GM06990 (cell line): ENCODE measurements around the gene SPCS1.

Source experiments
- DNase-seq: peaks from one replicate; pipeline ENCODE4 v3.0.0-alpha.2; 2011; ENCODE audit not compliant: insufficient read length; ENCODE audit errors: extremely low read depth
- H3K27me3 ChIP-seq: replicated peaks from 2 replicates; pipeline ENCODE4 v1.6.0; 2011; ENCODE audit warnings: low read length; ENCODE audit not compliant: control insufficient read depth, insufficient read depth
- H3K36me3 ChIP-seq: 2 replicates; pipeline ENCODE4 v1.5.1; 2011; ENCODE audit warnings: low read length; ENCODE audit not compliant: control insufficient read depth, insufficient read depth
- H3K4me3 ChIP-seq: replicated peaks from 2 replicates; pipeline ENCODE4 v1.5.1; 2011; ENCODE audit warnings: low read depth, mild to moderate bottlenecking, control low read depth, low read length
- CTCF ChIP-seq: IDR thresholded peaks from 2 replicates; pipeline ENCODE4 v1.5.1; 2011; ENCODE audit warnings: low read length, control low read depth, mild to moderate bottlenecking, inconsistent platforms; ENCODE audit not compliant: insufficient read depth, poor library complexity, severe bottlenecking

SPCS1 gene

GRCh38 chr3:52678265-52679198 lies 27.4 kb upstream of the SPCS1 start:
- TF ChIP-seq CTCF = no peak
- H3K36me3 ChIP-seq = peaks cover 11% of the 10 kb centered on the region
- H3K4me3 ChIP-seq = no peak overlapping the region
- H3K27me3 ChIP-seq = no peaks in the 10 kb centered on the region
- no peak for DNase-seq

GRCh38 chr3:52679199-52679538 lies 26.7 kb upstream of the SPCS1 start:
- H3K4me3 ChIP-seq = no peak overlapping the region
- DNase-seq = no peak
- no peak for TF ChIP-seq CTCF
- H3K36me3 ChIP-seq = peaks cover 11% of the 10 kb centered on the region
- H3K27me3 ChIP-seq = no peaks in the 10 kb centered on the region

- H3K36me3 ChIP-seq = peaks cover 11% of the 10 kb centered on the region
- no peak for TF ChIP-seq CTCF
- DNase-seq = no peak
Measured at GRCh38 chr3:52679811-52680210, 26.1 kb upstream of the SPCS1 start.

GRCh38 chr3:52681596-52681995 lies 24.3 kb upstream of the SPCS1 start:
- Histone ChIP-seq H3K36me3 (peaks cover 10% of the 10 kb centered on the region), H3K27me3 (no peaks in the 10 kb centered on the region), H3K4me3 (peak overlapping the region; percentile 9; the same call in 1 of the 2 replicates)
- DNase-seq = no peak
- TF ChIP-seq CTCF = no peak

More at GRCh38 chr3:52679811-52680210, 26.1 kb upstream of the SPCS1 start:
- Histone ChIP-seq H3K4me3 (no peak overlapping the region), H3K27me3 (no peaks in the 10 kb centered on the region)

DNA sequence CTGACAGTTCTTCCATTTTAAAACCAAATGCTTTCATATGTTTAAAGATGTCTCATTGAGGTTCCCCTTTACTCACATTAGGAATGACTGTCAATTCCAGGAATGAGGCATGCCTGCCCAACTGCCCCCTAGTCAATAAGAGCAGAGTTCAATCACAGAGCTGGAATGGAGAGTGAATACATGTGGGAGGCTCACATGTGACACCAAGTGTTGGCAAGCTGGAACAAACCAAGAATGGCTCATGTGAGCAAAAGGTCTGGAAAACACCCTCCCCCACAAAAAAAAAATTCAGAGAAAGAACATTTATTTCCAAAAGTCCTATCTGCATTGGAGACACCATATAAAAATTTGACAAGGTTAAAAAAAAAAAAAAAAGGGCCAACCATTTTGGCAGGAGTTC lies 23.9 kb upstream of the SPCS1 start:
- H3K4me3 ChIP-seq = no peak overlapping the region; the same call in 1 of the 2 replicates
- H3K36me3 ChIP-seq = peaks cover 8% of the 10 kb centered on the region

More for the DNA sequence above, 23.9 kb upstream of the SPCS1 start:
- H3K27me3 ChIP-seq = no peaks in the 10 kb centered on the region
- DNase-seq = no peak
- peak; percentile 12 for TF ChIP-seq CTCF
